ENCODE measurements around the gene DCLK3. TPM values are rescaled to one million over a fixed set of nuclear protein-coding genes. Genes with fewer than 3 reads are reported as not detected.

DCLK3 gene
- total RNA-seq, 1 experiment from 2014 or later: 0.55 TPM

GRCh38 chr3:36710606-36711005 is 53.7 kb downstream of the DCLK3 start:
- Mint-ChIP-seq H3K9me3 (no peaks in the 10 kb centered on the region), H3K27ac (no peak overlapping the region), H3K4me3 (no peak overlapping the region), H3K36me3 (no peaks in the 10 kb centered on the region), H3K4me1 (peaks cover 6% of the 10 kb centered on the region; the same call in 1 of the 2 replicates), H3K27me3 (ENCODE audit: low read depth) (no peaks in the 10 kb centered on the region)
- ChIA-PET CTCF (no interaction called here), POLR2A (no interaction called here)
- TF ChIP-seq FOXK1 (CRISPR knock-in tag; IDR thresholded peaks at IDR 0.05) (no peak), CBFB (CRISPR knock-in tag; IDR thresholded peaks at IDR 0.05; ENCODE audit: low read depth) (no peak), MYBL2 (CRISPR knock-in tag; IDR thresholded peaks at IDR 0.05) (no peak), ZNF232 (CRISPR knock-in tag; IDR thresholded peaks at IDR 0.05) (no peak), ZMAT4 (CRISPR knock-in tag; IDR thresholded peaks at IDR 0.05) (no peak), OVOL2 (CRISPR knock-in tag; IDR thresholded peaks at IDR 0.05; ENCODE audit: borderline replicate concordance) (no peak), SMAD3 (CRISPR knock-in tag; IDR thresholded peaks at IDR 0.05; ENCODE audit: borderline replicate concordance) (no peak), SMAD4 (CRISPR knock-in tag; IDR thresholded peaks at IDR 0.05) (no peak), ZNF396 (CRISPR knock-in tag; IDR thresholded peaks at IDR 0.05; ENCODE audit: borderline replicate concordance) (no peak), ETV6 (CRISPR knock-in tag; IDR thresholded peaks at IDR 0.05) (no peak)
- ATAC-seq (no peak), DNase-seq (ENCODE audit: low spot score) (no peak)

GRCh38 chr3:36709826-36710365 is 54.5 kb downstream of the DCLK3 start:
- ATAC-seq: no peak
- CTCF ChIA-PET: no interaction called here
- no peak for TF ChIP-seq NFYB (CRISPR knock-in tag; conservative IDR thresholded peaks at IDR 0.05; ENCODE audit: low read depth)
- TF ChIP-seq, protein P1, sequence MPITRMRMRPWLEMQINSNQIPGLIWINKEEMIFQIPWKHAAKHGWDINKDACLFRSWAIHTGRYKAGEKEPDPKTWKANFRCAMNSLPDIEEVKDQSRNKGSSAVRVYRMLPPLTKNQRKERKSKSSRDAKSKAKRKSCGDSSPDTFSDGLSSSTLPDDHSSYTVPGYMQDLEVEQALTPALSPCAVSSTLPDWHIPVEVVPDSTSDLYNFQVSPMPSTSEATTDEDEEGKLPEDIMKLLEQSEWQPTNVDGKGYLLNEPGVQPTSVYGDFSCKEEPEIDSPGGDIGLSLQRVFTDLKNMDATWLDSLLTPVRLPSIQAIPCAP (CRISPR knock-in tag; IDR thresholded peaks at IDR 0.05): no peak
- no peak for TF ChIP-seq MYBL2 (CRISPR knock-in tag; IDR thresholded peaks at IDR 0.05)
- no peak for TF ChIP-seq FOXK1 (CRISPR knock-in tag; IDR thresholded peaks at IDR 0.05)
- TF ChIP-seq CBFB (CRISPR knock-in tag; IDR thresholded peaks at IDR 0.05; ENCODE audit: low read depth): no peak
- TF ChIP-seq IRF2 (CRISPR knock-in tag; IDR thresholded peaks at IDR 0.05; ENCODE audit: borderline replicate concordance, low read depth): no peak
- TF ChIP-seq, protein P2, sequence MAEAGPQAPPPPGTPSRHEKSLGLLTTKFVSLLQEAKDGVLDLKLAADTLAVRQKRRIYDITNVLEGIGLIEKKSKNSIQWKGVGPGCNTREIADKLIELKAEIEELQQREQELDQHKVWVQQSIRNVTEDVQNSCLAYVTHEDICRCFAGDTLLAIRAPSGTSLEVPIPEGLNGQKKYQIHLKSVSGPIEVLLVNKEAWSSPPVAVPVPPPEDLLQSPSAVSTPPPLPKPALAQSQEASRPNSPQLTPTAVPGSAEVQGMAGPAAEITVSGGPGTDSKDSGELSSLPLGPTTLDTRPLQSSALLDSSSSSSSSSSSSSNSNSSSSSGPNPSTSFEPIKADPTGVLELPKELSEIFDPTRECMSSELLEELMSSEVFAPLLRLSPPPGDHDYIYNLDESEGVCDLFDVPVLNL (CRISPR knock-in tag; IDR thresholded peaks at IDR 0.05; ENCODE audit: borderline replicate concordance, low read depth): no peak
- TF ChIP-seq TEAD1 (CRISPR knock-in tag; IDR thresholded peaks at IDR 0.05): no peak
- no peak for TF ChIP-seq HMGA2 (CRISPR knock-in tag; IDR thresholded peaks at IDR 0.05)
- TF ChIP-seq JAZF1 (CRISPR knock-in tag; IDR thresholded peaks at IDR 0.05): no peak
- no peak for TF ChIP-seq STAT6 (CRISPR knock-in tag; conservative IDR thresholded peaks at IDR 0.05; ENCODE audit: low read depth)
- TF ChIP-seq ZNF121 (CRISPR knock-in tag; IDR thresholded peaks at IDR 0.05): no peak
- TF ChIP-seq ZNF317 (CRISPR knock-in tag; IDR thresholded peaks at IDR 0.05; ENCODE audit: borderline replicate concordance, low read depth): no peak
- no peak for TF ChIP-seq RELA (CRISPR knock-in tag; IDR thresholded peaks at IDR 0.05; ENCODE audit: borderline replicate concordance)
- TF ChIP-seq AFF4 (CRISPR knock-in tag; IDR thresholded peaks at IDR 0.05; ENCODE audit: borderline replicate concordance): no peak
- TF ChIP-seq FOXP4 (CRISPR knock-in tag; IDR thresholded peaks at IDR 0.05): no peak
- no peak for TF ChIP-seq PRRX2 (CRISPR knock-in tag; IDR thresholded peaks at IDR 0.05)
- TF ChIP-seq, protein P3, sequence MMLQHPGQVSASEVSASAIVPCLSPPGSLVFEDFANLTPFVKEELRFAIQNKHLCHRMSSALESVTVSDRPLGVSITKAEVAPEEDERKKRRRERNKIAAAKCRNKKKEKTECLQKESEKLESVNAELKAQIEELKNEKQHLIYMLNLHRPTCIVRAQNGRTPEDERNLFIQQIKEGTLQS (CRISPR knock-in tag; conservative IDR thresholded peaks at IDR 0.05): no peak

More at GRCh38 chr3:36709826-36710365, 54.5 kb downstream of the DCLK3 start:
- Mint-ChIP-seq H3K4me1 (0 out of 2 replicates have a peak, but pooled peaks cover 4% of the 10 kb centered on the region), H3K9me3 (no peaks in the 10 kb centered on the region), H3K36me3 (no peaks in the 10 kb centered on the region), H3K27me3 (ENCODE audit: low read depth) (no peaks in the 10 kb centered on the region), H3K27ac (no peak overlapping the region), H3K4me3 (no peak overlapping the region)
- POLR2A ChIA-PET: no interaction called here
- DNase-seq (ENCODE audit: low spot score): no peak

Measured in WTC11 (cell line).